Activated naive CD8-positive, alpha-beta T cell treated with anti-CD3 and anti-CD28 coated beads for 36 hours (primary cell): ENCODE results near the gene TNP1. TPM values are rescaled to one million over a fixed set of nuclear protein-coding genes. Genes with fewer than 3 reads are reported as not detected.

Source experiments
- DNase-seq: peaks from one replicate; pipeline ENCODE4 v3.0.0; 2021
- H3K27ac Mint-ChIP-seq: one replicate; pipeline ENCODE4 v1.8.0; 2022; ENCODE audit warnings: mild to moderate bottlenecking, moderate library complexity, mixed read lengths
- H3K27me3 Mint-ChIP-seq: one replicate; pipeline ENCODE4 v1.8.0; 2022; ENCODE audit warnings: mild to moderate bottlenecking, mixed read lengths
- H3K36me3 Mint-ChIP-seq: one replicate; pipeline ENCODE4 v1.8.0; 2021; ENCODE audit warnings: mild to moderate bottlenecking, mixed read lengths
- H3K4me1 Mint-ChIP-seq: one replicate; pipeline ENCODE4 v1.8.0; 2021; ENCODE audit warnings: mixed read lengths
- H3K4me3 Mint-ChIP-seq: one replicate; pipeline ENCODE4 v1.8.0; 2022; ENCODE audit warnings: mild to moderate bottlenecking, moderate library complexity, mixed read lengths
- H3K9me3 Mint-ChIP-seq: one replicate; pipeline ENCODE4 v1.8.0; 2022; ENCODE audit warnings: mixed read lengths
- total RNA-seq, 2 experiments: library from RNA; stranded (reverse); gene quantifications; one replicate each; pipeline ENCODE4 v1.2.3, GENCODE V29; 2021

Gene TNP1
- total RNA-seq = not detected

- Mint-ChIP-seq H3K27me3 (no peaks in the 10 kb centered on the region), H3K27ac (peak within 1 kb of the TSS; percentile 71), H3K4me1 (peaks cover 21% of the 10 kb centered on the region), H3K36me3 (no peaks in the 10 kb centered on the region), H3K4me3 (no peak within 1 kb of the TSS), H3K9me3 (no peaks in the 10 kb centered on the region)
- DNase-seq = no peak
Measured at GRCh38 chr2:216859944-216860343, at the start of gene TNP1. Gene TNP1 (minus strand): TSS chr2:216860064. CDS start chr2:216860034, 30 bp downstream.

- Mint-ChIP-seq H3K36me3 (peaks cover 2% of the 10 kb centered on the region), H3K27ac (no peak overlapping the region), H3K9me3 (peaks cover 10% of the 10 kb centered on the region), H3K4me1 (no peaks in the 10 kb centered on the region), H3K4me3 (no peak overlapping the region), H3K27me3 (peaks cover 4% of the 10 kb centered on the region)
- no peak for DNase-seq
Measured at GRCh38 chr2:216908300-216908699, 48.4 kb upstream of the TNP1 start.

- H3K9me3 Mint-ChIP-seq = peaks cover 23% of the 10 kb centered on the region
- H3K36me3 Mint-ChIP-seq = peaks cover 2% of the 10 kb centered on the region
- H3K27ac Mint-ChIP-seq = no peak overlapping the region
- H3K27me3 Mint-ChIP-seq = peaks cover 4% of the 10 kb centered on the region
- no peak for DNase-seq
- no peak overlapping the region for H3K4me3 Mint-ChIP-seq
- H3K4me1 Mint-ChIP-seq = no peaks in the 10 kb centered on the region
Measured at GRCh38 chr2:216905649-216906329, 45.9 kb upstream of the TNP1 start.

GRCh38 chr2:216904974-216905373 is 45.1 kb upstream of the TNP1 start:
- H3K36me3 Mint-ChIP-seq = peaks cover 6% of the 10 kb centered on the region
- DNase-seq = no peak
- peaks cover 23% of the 10 kb centered on the region for H3K9me3 Mint-ChIP-seq
- H3K4me1 Mint-ChIP-seq = no peaks in the 10 kb centered on the region
- H3K27ac Mint-ChIP-seq = no peak overlapping the region
- peaks cover 4% of the 10 kb centered on the region for H3K27me3 Mint-ChIP-seq
- no peak overlapping the region for H3K4me3 Mint-ChIP-seq

- no peak overlapping the region for H3K4me3 Mint-ChIP-seq
- no peak for DNase-seq
- H3K36me3 Mint-ChIP-seq = peaks cover 6% of the 10 kb centered on the region
- peaks cover 4% of the 10 kb centered on the region for H3K27me3 Mint-ChIP-seq
- H3K9me3 Mint-ChIP-seq = peaks cover 27% of the 10 kb centered on the region
- H3K27ac Mint-ChIP-seq = no peak overlapping the region
- H3K4me1 Mint-ChIP-seq = no peaks in the 10 kb centered on the region
Measured at GRCh38 chr2:216904554-216904953, 44.7 kb upstream of the TNP1 start.

DNA sequence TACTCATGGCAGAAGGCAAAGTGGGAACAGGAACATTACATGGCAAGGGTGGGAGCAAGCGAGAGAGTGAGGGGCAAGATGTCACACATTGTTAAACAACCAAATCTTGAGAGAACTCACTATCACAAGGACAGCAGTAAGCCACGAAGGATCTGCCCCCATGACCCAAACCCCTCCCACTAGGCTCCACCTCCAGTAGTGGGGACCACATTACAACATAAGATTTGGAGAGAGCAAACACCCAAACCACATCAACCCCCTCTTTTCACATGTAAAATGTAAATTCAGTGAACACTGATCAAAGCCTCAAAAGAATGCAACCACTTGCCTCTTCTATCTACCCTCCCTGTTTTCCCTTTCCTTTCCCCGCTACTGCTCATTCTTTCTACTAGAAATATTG is 43.6 kb upstream of the TNP1 start:
- DNase-seq = no peak
- H3K27ac Mint-ChIP-seq = no peak overlapping the region

GRCh38 chr2:216901273-216901672 is 41.4 kb upstream of the TNP1 start:
- Mint-ChIP-seq H3K36me3 (peaks cover 6% of the 10 kb centered on the region), H3K27me3 (peaks cover 4% of the 10 kb centered on the region), H3K4me3 (no peak overlapping the region), H3K9me3 (peaks cover 33% of the 10 kb centered on the region), H3K4me1 (peaks cover 9% of the 10 kb centered on the region), H3K27ac (no peak overlapping the region)
- DNase-seq = no peak

More for the DNA sequence above, 43.6 kb upstream of the TNP1 start:
- Mint-ChIP-seq H3K27me3 (peaks cover 4% of the 10 kb centered on the region), H3K9me3 (peaks cover 28% of the 10 kb centered on the region), H3K4me3 (no peak overlapping the region), H3K4me1 (no peaks in the 10 kb centered on the region), H3K36me3 (peaks cover 6% of the 10 kb centered on the region)

DNA sequence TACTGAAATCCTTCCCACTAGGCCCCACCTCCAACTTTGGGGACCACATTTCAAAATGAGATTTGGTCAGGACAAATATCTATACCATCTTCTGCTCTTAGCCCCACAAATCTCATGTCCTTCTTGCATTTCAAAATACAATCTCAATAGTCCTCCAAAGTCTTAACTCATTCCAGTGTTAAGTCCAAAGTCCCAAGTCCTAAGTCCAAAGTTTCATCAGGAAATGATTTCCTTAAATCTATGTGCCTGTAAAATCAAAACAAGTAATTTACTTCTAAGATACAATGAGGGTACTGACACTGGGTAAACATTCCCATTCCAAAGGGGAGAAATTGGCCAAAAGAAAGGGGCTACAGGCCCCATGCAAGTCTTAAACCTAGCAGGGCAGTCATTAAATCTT is 40.5 kb upstream of the TNP1 start:
- Mint-ChIP-seq H3K27me3 (peaks cover 4% of the 10 kb centered on the region), H3K4me3 (no peak overlapping the region), H3K27ac (no peak overlapping the region), H3K36me3 (peaks cover 6% of the 10 kb centered on the region), H3K4me1 (peaks cover 9% of the 10 kb centered on the region), H3K9me3 (peaks cover 33% of the 10 kb centered on the region)
- no peak for DNase-seq

- Mint-ChIP-seq H3K36me3 (peaks cover 4% of the 10 kb centered on the region), H3K4me1 (peaks cover 9% of the 10 kb centered on the region), H3K9me3 (peaks cover 16% of the 10 kb centered on the region), H3K27ac (peak overlapping the region; percentile 68), H3K27me3 (no peaks in the 10 kb centered on the region), H3K4me3 (no peak overlapping the region)
- no peak for DNase-seq
Measured at GRCh38 chr2:216897561-216898203, 37.8 kb upstream of the TNP1 start.

DNA sequence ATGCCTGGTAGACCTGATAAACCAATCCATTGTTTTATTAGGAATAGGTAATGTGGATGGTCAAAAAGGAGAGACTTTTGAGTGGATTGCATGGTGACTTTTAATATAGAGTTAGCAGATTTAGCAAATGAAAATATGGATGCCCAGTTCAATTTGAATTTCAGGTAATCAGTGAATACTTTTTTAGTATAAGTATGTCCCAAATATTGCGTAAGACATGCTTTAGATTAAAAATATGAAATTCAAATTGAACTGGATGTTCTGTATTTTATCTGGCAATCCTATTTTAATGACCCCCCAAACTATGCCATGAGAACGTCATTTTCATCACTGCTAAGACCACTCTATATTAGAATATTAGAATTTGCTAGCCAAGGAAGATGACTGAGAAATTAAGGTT is 30.3 kb upstream of the TNP1 start:
- no peak for DNase-seq
- H3K36me3 Mint-ChIP-seq = no peaks in the 10 kb centered on the region
- H3K4me3 Mint-ChIP-seq = no peak overlapping the region
- peaks cover 6% of the 10 kb centered on the region for H3K27me3 Mint-ChIP-seq
- H3K27ac Mint-ChIP-seq = no peak overlapping the region
- H3K4me1 Mint-ChIP-seq = no peaks in the 10 kb centered on the region
- H3K9me3 Mint-ChIP-seq = no peaks in the 10 kb centered on the region

- no peak for DNase-seq
- H3K27ac Mint-ChIP-seq = no peak overlapping the region
Measured at GRCh38 chr2:216888887-216889622, 29.2 kb upstream of the TNP1 start.

DNA sequence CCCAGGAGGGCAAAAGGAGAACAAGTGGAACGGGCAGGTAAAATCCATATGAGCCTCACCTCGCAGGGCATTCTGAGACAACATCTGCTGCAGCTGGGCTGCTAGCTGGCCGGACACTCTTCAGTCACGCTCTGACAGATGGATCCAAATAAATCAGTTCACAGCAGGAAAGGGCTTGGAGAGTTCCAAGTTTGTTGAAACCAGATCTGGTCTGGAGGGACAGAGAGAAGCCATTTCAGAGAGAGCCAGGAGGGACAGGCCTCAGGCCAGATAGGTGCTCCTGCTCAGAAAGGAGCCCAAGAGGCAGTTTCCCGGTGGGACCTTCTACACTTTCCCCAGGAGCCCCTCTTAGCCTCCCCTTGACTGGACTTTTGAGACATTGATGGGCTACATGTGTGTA is 28.2 kb upstream of the TNP1 start:
- no peaks in the 10 kb centered on the region for H3K4me1 Mint-ChIP-seq
- no peak for DNase-seq
- no peak overlapping the region for H3K4me3 Mint-ChIP-seq
- no peak overlapping the region for H3K27ac Mint-ChIP-seq
- no peaks in the 10 kb centered on the region for H3K36me3 Mint-ChIP-seq
- peaks cover 6% of the 10 kb centered on the region for H3K27me3 Mint-ChIP-seq
- H3K9me3 Mint-ChIP-seq = no peaks in the 10 kb centered on the region

More at GRCh38 chr2:216888887-216889622, 29.2 kb upstream of the TNP1 start:
- Mint-ChIP-seq H3K9me3 (no peaks in the 10 kb centered on the region), H3K27me3 (peaks cover 6% of the 10 kb centered on the region), H3K36me3 (no peaks in the 10 kb centered on the region), H3K4me3 (no peak overlapping the region), H3K4me1 (no peaks in the 10 kb centered on the region)

DNA sequence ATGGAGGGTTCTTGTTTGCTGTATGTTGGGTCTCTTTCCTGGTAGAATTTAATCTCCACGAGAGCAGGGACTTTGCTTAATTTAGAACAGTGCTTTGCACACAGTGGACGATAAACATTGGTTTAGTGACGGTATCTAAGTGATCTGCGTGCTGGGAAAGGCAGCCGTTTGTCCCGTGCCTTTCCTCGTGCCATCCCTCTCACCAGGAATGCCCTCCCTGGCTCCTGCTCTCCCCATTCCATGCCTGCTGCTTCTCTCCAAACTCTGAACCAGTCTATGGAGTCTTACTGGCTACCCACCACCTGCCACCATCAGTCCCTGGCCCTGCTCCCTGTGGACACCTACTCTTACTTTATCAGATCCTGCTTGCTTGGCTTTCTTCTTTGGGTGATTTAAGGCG is 27.3 kb upstream of the TNP1 start:
- DNase-seq = no peak
- Mint-ChIP-seq H3K36me3 (no peaks in the 10 kb centered on the region), H3K4me3 (no peak overlapping the region), H3K9me3 (no peaks in the 10 kb centered on the region), H3K27ac (peak overlapping the region; percentile 35), H3K27me3 (peaks cover 6% of the 10 kb centered on the region), H3K4me1 (no peaks in the 10 kb centered on the region)

DNA sequence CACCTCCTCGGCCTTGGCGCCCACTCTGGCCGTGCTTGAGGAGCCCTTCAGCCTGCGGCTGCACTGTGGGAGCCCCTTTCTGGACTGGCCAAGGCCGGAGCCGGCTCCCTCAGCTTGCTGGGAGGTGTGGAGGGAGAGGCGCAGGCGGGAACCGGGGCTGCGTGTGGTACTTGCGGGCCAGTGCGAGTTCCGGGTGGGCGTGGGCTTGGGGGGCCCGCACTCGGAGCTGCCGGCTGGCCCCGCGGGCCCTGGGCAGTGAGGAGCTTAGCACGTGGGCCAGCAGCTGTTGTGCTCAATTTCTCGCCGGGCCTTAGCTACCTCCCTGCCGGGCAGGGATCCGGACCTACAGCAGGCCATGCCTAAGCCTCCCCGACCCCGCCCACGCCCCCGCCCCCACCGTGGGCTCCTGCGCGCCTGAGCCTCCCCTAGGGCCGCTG is 25.3 kb upstream of the TNP1 start:
- Mint-ChIP-seq H3K4me1 (peaks cover 11% of the 10 kb centered on the region), H3K27me3 (no peaks in the 10 kb centered on the region), H3K9me3 (no peaks in the 10 kb centered on the region), H3K27ac (no peak overlapping the region), H3K4me3 (no peak overlapping the region), H3K36me3 (no peaks in the 10 kb centered on the region)
- no peak for DNase-seq

GRCh38 chr2:216884347-216884746 is 24.5 kb upstream of the TNP1 start:
- Mint-ChIP-seq H3K4me1 (peaks cover 15% of the 10 kb centered on the region), H3K27ac (no peak overlapping the region)

More at GRCh38 chr2:216884347-216884746, 24.5 kb upstream of the TNP1 start:
- H3K4me3 Mint-ChIP-seq = no peak overlapping the region
- H3K27me3 Mint-ChIP-seq = no peaks in the 10 kb centered on the region
- no peaks in the 10 kb centered on the region for H3K9me3 Mint-ChIP-seq
- DNase-seq = no peak
- H3K36me3 Mint-ChIP-seq = no peaks in the 10 kb centered on the region
